Left forelimb (tissue), 1 donor: ENCODE results near the gene SKP1.
A peak's percentile ranks its signal among the peaks of the same experiment; 100 is the strongest.
"Not testable (repeated sequence)": the region's sequence is repeated elsewhere in the genome, so short reads cannot be mapped to it uniquely, and the experiment has no call there.

Experiments used
- DNase-seq: peaks from one replicate; pipeline ENCODE4 v3.0.0-alpha.2; 2018; ENCODE audit warnings: low spot score

The SKP1 gene

GRCh38 chr5:134177369-134178095 is 782 bp upstream of the SKP1 start:
- DNase-seq: no peak

- DNase-seq: no peak
Observed at GRCh38 chr5:134175921-134176510, 734 bp downstream of the SKP1 start.

GRCh38 chr5:134174841-134175839 is 1.6 kb downstream of the SKP1 start:
- DNase-seq: no peak

- DNase-seq: no peak
Observed at GRCh38 chr5:134171972-134172371, 4.8 kb downstream of the SKP1 start.

GRCh38 chr5:134162592-134162991 is 14.2 kb downstream of the SKP1 start:
- no peak for DNase-seq

GRCh38 chr5:134161513-134162395 is 15.0 kb downstream of the SKP1 start:
- DNase-seq: no peak

GRCh38 chr5:134153657-134154056 is 23.1 kb downstream of the SKP1 start:
- DNase-seq: no peak

GRCh38 chr5:134153241-134153640 is 23.5 kb downstream of the SKP1 start:
- no peak for DNase-seq

- not testable (repeated sequence) for DNase-seq
Observed at GRCh38 chr5:134152173-134152832, 24.4 kb downstream of the SKP1 start.

- DNase-seq: no peak
Observed at GRCh38 chr5:134151723-134152122, 25.0 kb downstream of the SKP1 start.

GRCh38 chr5:134149571-134150303 is 27.0 kb downstream of the SKP1 start:
- no peak for DNase-seq

GRCh38 chr5:134148986-134149539 is 27.7 kb downstream of the SKP1 start:
- no peak for DNase-seq

GRCh38 chr5:134148316-134148715 is 28.4 kb downstream of the SKP1 start:
- no peak for DNase-seq

GRCh38 chr5:134146651-134147518 is 29.9 kb downstream of the SKP1 start:
- DNase-seq: no peak

- DNase-seq: peak; percentile 78
Observed at GRCh38 chr5:134145779-134146581, 30.8 kb downstream of the SKP1 start.

GRCh38 chr5:134145041-134145757 is 31.6 kb downstream of the SKP1 start:
- no peak for DNase-seq
